CD14-positive monocyte (primary cell): ENCODE results near the gene CDC26. TPM values are rescaled to one million over a fixed set of nuclear protein-coding genes. Genes with fewer than 3 reads are reported as not detected.

Experiments used
- DNase-seq, 3 donors: peaks; one replicate each; pipeline ENCODE4 v3.0.0-alpha.2; 2011 to 2022
- H2AFZ ChIP-seq: 2 replicates; pipeline ENCODE4 v1.6.0; 2012; ENCODE audit warnings: mild to moderate bottlenecking, low read depth, low read length, inconsistent platforms; ENCODE audit not compliant: insufficient read depth, poor library complexity, severe bottlenecking
- H3K27ac ChIP-seq, 2 donors: 1 replicate in 1 of 2; 2 replicates in 1 of 2; pipeline ENCODE4 v1.5.1; 2012 to 2013; ENCODE audit warnings: low read length in 2 of 2, control low read depth in 1 of 2, inconsistent platforms in 1 of 2, low read depth in 1 of 2, mild to moderate bottlenecking in 1 of 2
- H3K27me3 ChIP-seq, 2 donors: one replicate each; pipeline versions ENCODE4 v1.6.0 to v1.6.1; 2011 to 2013; ENCODE audit warnings: low read length in 2 of 2; ENCODE audit not compliant: control insufficient read depth in 2 of 2, insufficient read depth in 2 of 2
- H3K36me3 ChIP-seq, 2 donors: replicated peaks in 1 of 2; 1 replicate in 1 of 2; 2 replicates in 1 of 2; pipeline versions ENCODE4 v1.5.1 to v1.6.1; 2012 to 2013; ENCODE audit warnings: low read length in 2 of 2, control low read depth in 1 of 2, inconsistent platforms in 1 of 2, mild to moderate bottlenecking in 1 of 2; ENCODE audit not compliant: insufficient read depth in 2 of 2, control insufficient read depth in 1 of 2
- H3K4me1 ChIP-seq, 2 donors: 1 replicate in 1 of 2; 2 replicates in 1 of 2; pipeline versions ENCODE4 v1.5.1 to v1.6.1; 2012 to 2013; ENCODE audit warnings: low read length in 2 of 2, control low read depth in 1 of 2, inconsistent platforms in 1 of 2, mild to moderate bottlenecking in 1 of 2, moderate library complexity in 1 of 2; ENCODE audit not compliant: insufficient read depth in 2 of 2, control insufficient read depth in 1 of 2
- H3K4me2 ChIP-seq: replicated peaks from 2 replicates; pipeline ENCODE3; 2012; ENCODE audit warnings: low read length, moderate library complexity, mild to moderate bottlenecking; ENCODE audit not compliant: poor library complexity, severe bottlenecking; ENCODE audit errors: extremely low read depth
- H3K4me3 ChIP-seq, 3 experiments: fragments of 200-600 bp in 1 of 3; sonication (generic) in 1 of 3; replicated peaks in 1 of 3; 1 replicate in 2 of 3; 2 replicates in 1 of 3; pipeline ENCODE4 v1.5.1; 2011 to 2013; ENCODE audit warnings: low read length in 3 of 3, mild to moderate bottlenecking in 3 of 3, control low read depth in 2 of 3, low read depth in 2 of 3, inconsistent platforms in 1 of 3, moderate library complexity in 1 of 3
- H3K79me2 ChIP-seq: 2 replicates; pipeline ENCODE4 v1.6.0; 2012; ENCODE audit warnings: mild to moderate bottlenecking, control low read depth, inconsistent platforms, low read length, moderate library complexity; ENCODE audit not compliant: insufficient read depth
- H3K9ac ChIP-seq: 2 replicates; pipeline ENCODE4 v1.6.0; 2017; ENCODE audit warnings: low read length, mild to moderate bottlenecking; ENCODE audit not compliant: insufficient read depth, poor library complexity, severe bottlenecking
- H3K9me3 ChIP-seq, 2 donors: replicated peaks in 1 of 2; 1 replicate in 1 of 2; 2 replicates in 1 of 2; pipeline versions ENCODE4 v1.5.1 to v1.6.1; 2012 to 2013; ENCODE audit warnings: low read length in 2 of 2, control low read depth in 1 of 2; ENCODE audit not compliant: control insufficient read depth in 1 of 2, insufficient read depth in 1 of 2
- H4K20me1 ChIP-seq: 2 replicates; pipeline ENCODE4 v1.6.0; 2012; ENCODE audit warnings: mild to moderate bottlenecking, low read length, control low read depth, moderate library complexity; ENCODE audit not compliant: insufficient read depth
- H3K27ac Mint-ChIP-seq, 7 donors: one replicate each; pipeline ENCODE4 v1.8.0; 2020; ENCODE audit warnings: mild to moderate bottlenecking in 7 of 7, mixed read lengths in 7 of 7, moderate library complexity in 6 of 7, inconsistent platforms in 2 of 7
- H3K27me3 Mint-ChIP-seq, 3 donors: one replicate each; pipeline ENCODE4 v1.8.0; 2021 to 2022; ENCODE audit warnings: low read depth in 3 of 3, mild to moderate bottlenecking in 3 of 3, mixed read lengths in 3 of 3, moderate library complexity in 3 of 3, inconsistent platforms in 1 of 3
- H3K36me3 Mint-ChIP-seq, 2 donors: one replicate each; pipeline ENCODE4 v1.8.0; 2020; ENCODE audit warnings: mixed read lengths in 2 of 2, inconsistent platforms in 1 of 2, mild to moderate bottlenecking in 1 of 2
- H3K4me1 Mint-ChIP-seq: one replicate; pipeline ENCODE4 v1.8.0; 2020; ENCODE audit warnings: mild to moderate bottlenecking, mixed read lengths
- H3K4me3 Mint-ChIP-seq, 2 donors: one replicate each; pipeline ENCODE4 v1.8.0; 2020; ENCODE audit warnings: mild to moderate bottlenecking in 2 of 2, mixed read lengths in 2 of 2, moderate library complexity in 1 of 2
- H3K9me3 Mint-ChIP-seq, 7 donors: one replicate each; pipeline ENCODE4 v1.8.0; 2020 to 2022; ENCODE audit warnings: mixed read lengths in 7 of 7, mild to moderate bottlenecking in 6 of 7, moderate library complexity in 6 of 7, inconsistent platforms in 2 of 7
- WGBS: methylation state at CpG from one replicate; pipeline ENCODE4 v1.1.5; 2013; ENCODE audit warnings: missing lambda C conversion rate; ENCODE audit not compliant: insufficient coverage; 5-methylcytosine and 5-hydroxymethylcytosine counted together
- intact Hi-C, 2 donors: fragments of 100-400 bp; cut with micrococcal nuclease; formaldehyde crosslinking; loops; one replicate each; pipeline versions ENCODE4 v1.15.0 to v1.15.1; 2023
- polyA plus RNA-seq, 3 donors: library from polyadenylated mRNA; depleted of rRNA in 1 of 3; unstranded in 2 of 3; stranded (reverse) in 1 of 3; fragments of 300-500 nt in 2 of 3; fragments of >200 nt in 1 of 3; fragmentation: Illumina TruSeq in 2 of 3; gene quantifications; 1 replicate in 2 of 3; 2 replicates in 1 of 3; pipeline ENCODE4 v1.2.3, GENCODE V29; 2012 to 2021
- TF ChIP-seq, protein P1 (sequence below): fragments of 200-600 bp; IDR thresholded peaks from one replicate; pipeline ENCODE4 v1.8.0; 2022; ENCODE audit warnings: antibody characterized with exemption, mild to moderate bottlenecking

The CDC26 gene
- polyA plus RNA-seq, 3 donors: 17.9 to 87.8 (median 77.8) TPM

DNA sequence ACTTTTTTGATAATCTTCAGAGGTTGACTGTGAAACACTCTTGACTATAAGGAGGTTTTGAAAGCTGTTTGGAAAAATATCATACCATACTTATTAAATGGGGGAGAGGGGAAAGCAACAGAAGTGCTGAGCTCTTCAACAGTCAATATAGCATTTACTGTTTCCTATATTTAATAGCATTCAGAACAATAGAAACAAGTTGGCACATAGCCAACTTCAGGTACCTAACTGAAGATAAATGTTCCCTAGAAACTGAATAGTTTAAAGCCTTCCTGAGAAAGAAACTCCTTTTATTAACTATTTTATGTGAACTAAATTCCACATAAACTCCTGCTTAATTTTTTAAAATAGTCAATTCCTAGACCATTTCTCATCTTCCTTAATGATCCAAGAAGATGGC is 27.7 kb downstream of the CDC26 start:
- Histone ChIP-seq H4K20me1 (peaks cover 25% of the 10 kb centered on the region), H2AFZ (no peak overlapping the region), H3K27ac (no peak overlapping the region), H3K4me2 (no peak overlapping the region), H3K9me3 (peaks cover 0 to 6% of the 10 kb centered on the region in 2 donors), H3K9ac (no peak overlapping the region), H3K36me3 (peaks cover 0 to 2% of the 10 kb centered on the region in 2 donors), H3K4me3 (no peak overlapping the region), H3K27me3 (no peaks in the 10 kb centered on the region), H3K4me1 (peaks cover 0 to 8% of the 10 kb centered on the region in 2 donors), H3K79me2 (peaks cover 8% of the 10 kb centered on the region)
- peaks cover 0 to 8% (median 0%) of the 10 kb centered on the region in 7 donors for H3K9me3 Mint-ChIP-seq
- TF ChIP-seq, protein P1, sequence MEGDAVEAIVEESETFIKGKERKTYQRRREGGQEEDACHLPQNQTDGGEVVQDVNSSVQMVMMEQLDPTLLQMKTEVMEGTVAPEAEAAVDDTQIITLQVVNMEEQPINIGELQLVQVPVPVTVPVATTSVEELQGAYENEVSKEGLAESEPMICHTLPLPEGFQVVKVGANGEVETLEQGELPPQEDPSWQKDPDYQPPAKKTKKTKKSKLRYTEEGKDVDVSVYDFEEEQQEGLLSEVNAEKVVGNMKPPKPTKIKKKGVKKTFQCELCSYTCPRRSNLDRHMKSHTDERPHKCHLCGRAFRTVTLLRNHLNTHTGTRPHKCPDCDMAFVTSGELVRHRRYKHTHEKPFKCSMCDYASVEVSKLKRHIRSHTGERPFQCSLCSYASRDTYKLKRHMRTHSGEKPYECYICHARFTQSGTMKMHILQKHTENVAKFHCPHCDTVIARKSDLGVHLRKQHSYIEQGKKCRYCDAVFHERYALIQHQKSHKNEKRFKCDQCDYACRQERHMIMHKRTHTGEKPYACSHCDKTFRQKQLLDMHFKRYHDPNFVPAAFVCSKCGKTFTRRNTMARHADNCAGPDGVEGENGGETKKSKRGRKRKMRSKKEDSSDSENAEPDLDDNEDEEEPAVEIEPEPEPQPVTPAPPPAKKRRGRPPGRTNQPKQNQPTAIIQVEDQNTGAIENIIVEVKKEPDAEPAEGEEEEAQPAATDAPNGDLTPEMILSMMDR: no peak
- peaks cover 8% of the 10 kb centered on the region for H3K4me1 Mint-ChIP-seq
- DNase-seq: no peak
- H3K4me3 Mint-ChIP-seq: no peak overlapping the region
- intact Hi-C loops: no loop called here
- no peak overlapping the region for H3K27ac Mint-ChIP-seq
- no peaks in the 10 kb centered on the region for H3K27me3 Mint-ChIP-seq
- peaks cover 7 to 22% of the 10 kb centered on the region in 2 donors for H3K36me3 Mint-ChIP-seq

DNA sequence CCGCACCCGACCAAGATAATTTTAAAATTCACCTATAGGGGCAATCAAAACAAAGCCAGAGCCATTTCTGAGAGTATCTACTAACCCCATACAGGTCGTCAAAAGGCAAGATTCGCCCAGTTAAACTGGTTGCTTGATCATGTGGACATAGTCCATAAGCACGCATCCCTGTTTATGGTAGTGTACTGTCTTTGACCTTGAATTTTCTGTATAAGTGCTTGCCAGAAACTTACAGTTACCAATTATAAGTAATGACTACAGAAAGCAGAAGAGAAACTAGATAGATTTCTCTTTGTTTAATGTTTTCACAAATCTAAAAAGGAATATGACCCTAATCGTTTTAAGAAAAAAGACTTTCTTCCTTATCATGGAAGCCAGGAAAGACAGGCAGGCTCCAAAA is 28.4 kb downstream of the CDC26 start:
- TF ChIP-seq, protein P1: no peak
- Histone ChIP-seq H3K79me2 (peaks cover 8% of the 10 kb centered on the region), H3K36me3 (peaks cover 0 to 2% of the 10 kb centered on the region in 2 donors), H3K9ac (no peak overlapping the region), H3K27me3 (no peaks in the 10 kb centered on the region), H3K27ac (peak overlapping the region in 1 of 2 donors; percentile 9), H4K20me1 (peaks cover 25% of the 10 kb centered on the region), H2AFZ (no peak overlapping the region), H3K4me3 (no peak overlapping the region), H3K4me2 (no peak overlapping the region), H3K9me3 (peaks cover 0 to 6% of the 10 kb centered on the region in 2 donors), H3K4me1 (peaks cover 0 to 8% of the 10 kb centered on the region in 2 donors)
- WGBS: 94% methylated on average over 2 of the region's 6 CpGs
- Mint-ChIP-seq H3K36me3 (peaks cover 11 to 22% of the 10 kb centered on the region in 2 donors), H3K27me3 (peaks cover 0 to 2% (median 0%) of the 10 kb centered on the region in 3 donors), H3K4me1 (peaks cover 8% of the 10 kb centered on the region), H3K4me3 (no peak overlapping the region), H3K9me3 (peaks cover 0 to 8% (median 0%) of the 10 kb centered on the region in 7 donors), H3K27ac (peak overlapping the region in 2 of 7 donors; percentile 8 to 37)
- DNase-seq: no peak
- intact Hi-C loops: no loop called here
